WTC11 (cell line): ENCODE results near the gene CERS4. TPM values are rescaled to one million over a fixed set of nuclear protein-coding genes. Genes with fewer than 3 reads are reported as not detected.

Experiments used
- ATAC-seq: fragments of 200-7000 bp; cut with Tn5 transposase; 2 replicates; pipeline ENCODE4 v1.10.0; 2021; ENCODE audit warnings: mild to moderate bottlenecking, moderate library complexity
- CTCF ChIA-PET: fragments of 300-600 bp; sonication (Branson Sonifier 250); formaldehyde crosslinking; loops from one replicate; lab custom pipeline; 2021; ENCODE audit warnings: antibody characterized with exemption; lab: Charles Lee
- POLR2A ChIA-PET: fragments of 350-600 bp; sonication (Branson Sonifier 250); formaldehyde crosslinking; loops from one replicate; lab custom pipeline; 2021; ENCODE audit warnings: antibody characterized with exemption; lab: Charles Lee
- DNase-seq: peaks from one replicate; pipeline ENCODE4 v3.0.0; 2021; ENCODE audit warnings: low spot score
- H3K27ac Mint-ChIP-seq: 2 replicates; pipeline ENCODE4 v1.8.0; 2021; ENCODE audit warnings: mixed read lengths
- H3K27me3 Mint-ChIP-seq: 2 replicates; pipeline ENCODE4 v1.8.0; 2021; ENCODE audit warnings: low read depth, mild to moderate bottlenecking, moderate library complexity, mixed read lengths
- H3K36me3 Mint-ChIP-seq: 2 replicates; pipeline ENCODE4 v1.8.0; 2021; ENCODE audit warnings: mixed read lengths
- H3K4me1 Mint-ChIP-seq: 2 replicates; pipeline ENCODE4 v1.8.0; 2022; ENCODE audit warnings: mixed read lengths
- H3K4me3 Mint-ChIP-seq: 2 replicates; pipeline ENCODE4 v1.8.0; 2021; ENCODE audit warnings: mild to moderate bottlenecking, moderate library complexity, mixed read lengths
- H3K9me3 Mint-ChIP-seq: 2 replicates; pipeline ENCODE4 v1.8.0; 2021; ENCODE audit warnings: mixed read lengths
- EMX1 ChIP-seq: fragments of 250-450 bp; sonication (Bioruptor Pico); IDR thresholded peaks from 2 replicates; pipeline ENCODE4 v1.8.0; 2021; ENCODE audit warnings: mild to moderate bottlenecking
- HMGA2 ChIP-seq: fragments of 250-450 bp; sonication (Bioruptor Pico); IDR thresholded peaks from 2 replicates; pipeline ENCODE4 v1.4.0; 2021; ENCODE audit warnings: mild to moderate bottlenecking, moderate library complexity
- JUN ChIP-seq: sonication (generic); formaldehyde crosslinking; IDR thresholded peaks from 2 replicates; pipeline ENCODE4 v1.8.0; 2023; ENCODE audit warnings: mild to moderate bottlenecking, missing genetic modification reagents
- MXD4 ChIP-seq: fragments of 250-450 bp; sonication (Bioruptor Pico); IDR thresholded peaks from 2 replicates; pipeline ENCODE4 v1.8.0; 2021; ENCODE audit warnings: mild to moderate bottlenecking, moderate library complexity, borderline replicate concordance
- NR1H2 ChIP-seq: sonication (generic); formaldehyde crosslinking; IDR thresholded peaks from 2 replicates; pipeline ENCODE4 v1.9.0; 2021; ENCODE audit warnings: mild to moderate bottlenecking, moderate library complexity, missing genetic modification reagents
- RELA ChIP-seq: sonication (generic); formaldehyde crosslinking; IDR thresholded peaks from 2 replicates; pipeline ENCODE4 v1.8.1; 2022; ENCODE audit warnings: missing genetic modification reagents, mild to moderate bottlenecking, borderline replicate concordance
- RORB ChIP-seq: fragments of 250-450 bp; sonication (Bioruptor Pico); IDR thresholded peaks from 2 replicates; pipeline ENCODE4 v1.9.0; 2021; ENCODE audit warnings: mild to moderate bottlenecking
- SMAD4 ChIP-seq: sonication (generic); formaldehyde crosslinking; IDR thresholded peaks from 2 replicates; pipeline ENCODE4 v1.8.0; 2022; ENCODE audit warnings: mild to moderate bottlenecking, missing genetic modification reagents
- SP1 ChIP-seq: sonication (generic); formaldehyde crosslinking; conservative IDR thresholded peaks from 2 replicates; pipeline ENCODE4 v1.8.1; 2022; ENCODE audit warnings: missing genetic modification reagents
- TEAD1 ChIP-seq: sonication (generic); formaldehyde crosslinking; IDR thresholded peaks from 2 replicates; pipeline ENCODE4 v1.8.0; 2022; ENCODE audit warnings: mild to moderate bottlenecking, missing genetic modification reagents
- TP53 ChIP-seq: sonication (generic); formaldehyde crosslinking; IDR thresholded peaks from 2 replicates; pipeline ENCODE4 v1.8.1; 2023; ENCODE audit warnings: mild to moderate bottlenecking, missing genetic modification reagents
- ZNF138 ChIP-seq: sonication (generic); formaldehyde crosslinking; conservative IDR thresholded peaks from 2 replicates; pipeline ENCODE4 v1.8.1; 2022; ENCODE audit warnings: mild to moderate bottlenecking, moderate library complexity, missing genetic modification reagents
- ZNF671 ChIP-seq: fragments of 250-450 bp; sonication (Bioruptor Pico); IDR thresholded peaks from 2 replicates; pipeline ENCODE4 v1.8.0; 2021; ENCODE audit warnings: mild to moderate bottlenecking
- total RNA-seq: library from RNA; stranded (reverse); gene quantifications from 3 replicates; pipeline ENCODE4 v1.2.3, GENCODE V29; 2021
- TF ChIP-seq, protein P1 (sequence below): sonication (generic); formaldehyde crosslinking; conservative IDR thresholded peaks from 2 replicates; pipeline ENCODE4 v1.8.1; 2023; ENCODE audit warnings: mild to moderate bottlenecking, low read depth, missing genetic modification reagents, moderate library complexity
- TF ChIP-seq, protein P2 (sequence below): sonication (generic); formaldehyde crosslinking; IDR thresholded peaks from 2 replicates; pipeline ENCODE4 v1.8.0; 2022; ENCODE audit warnings: mild to moderate bottlenecking, missing genetic modification reagents
- TF ChIP-seq, protein P3 (sequence below): sonication (generic); formaldehyde crosslinking; IDR thresholded peaks from 2 replicates; pipeline ENCODE4 v1.8.1; 2022; ENCODE audit warnings: missing genetic modification reagents, borderline replicate concordance
- TF ChIP-seq, protein P4 (sequence below): fragments of 250-450 bp; sonication (Bioruptor Pico); IDR thresholded peaks from 2 replicates; pipeline ENCODE4 v1.9.0; 2021; ENCODE audit warnings: mild to moderate bottlenecking
- TF ChIP-seq, protein P5 (sequence below): sonication (generic); formaldehyde crosslinking; IDR thresholded peaks from 2 replicates; pipeline ENCODE4 v1.8.1; 2023; ENCODE audit warnings: mild to moderate bottlenecking, missing genetic modification reagents

Gene CERS4
- total RNA-seq, 1 experiment from 2014 or later: 116 TPM

DNA sequence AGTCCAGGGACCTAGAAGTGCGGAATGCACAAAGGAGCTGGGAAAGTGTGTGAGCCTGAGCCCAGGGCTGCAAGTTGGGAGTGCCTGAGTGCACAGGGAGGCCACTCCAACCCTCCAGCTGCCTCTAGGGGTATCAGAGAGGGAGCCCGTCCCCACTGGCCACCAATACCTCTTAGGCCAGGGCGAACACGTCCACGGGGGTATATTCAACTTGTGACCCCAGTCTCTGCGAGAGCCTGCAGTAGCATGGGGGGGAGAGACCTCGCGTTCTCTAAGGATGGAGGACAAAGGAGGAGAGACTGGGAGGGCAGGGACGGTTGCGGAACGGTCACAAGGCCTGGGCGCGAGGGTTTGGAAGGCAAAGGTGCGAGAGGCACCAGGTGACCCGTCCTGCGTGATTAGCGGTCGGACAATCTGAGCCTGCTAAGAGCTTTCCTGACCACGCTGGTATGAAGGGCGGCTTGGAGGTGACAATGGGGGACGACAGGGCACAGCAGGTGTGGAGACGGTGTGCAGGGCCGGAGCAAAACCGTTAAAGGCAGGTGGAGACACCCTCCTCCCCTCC, 98.3 kb downstream of the CERS4 start:
- ChIA-PET POLR2A (interaction anchor here (0.7 kb wide), 1 partner anchor 14 kb away, joined by 3 read pairs; the partner anchor contains the start of gene RPS28), CTCF (interaction anchor here (0.8 to 1.3 kb wide), 4 partner anchors 9 to 272 kb away, joined by 3 to 4 read pairs (median 3); no protein-coding TSS in a partner anchor)
- peaks cover 33% of the 10 kb centered on the region for H3K4me1 Mint-ChIP-seq
- no peaks in the 10 kb centered on the region for H3K9me3 Mint-ChIP-seq
- no peak for TF ChIP-seq EMX1 (CRISPR knock-in tag)
- TF ChIP-seq TEAD1: no peak
- no peak for TF ChIP-seq TP53
- no peak for TF ChIP-seq ZNF138 (CRISPR knock-in tag)
- no peak for TF ChIP-seq SP1 (CRISPR knock-in tag)
- TF ChIP-seq, protein P1, sequence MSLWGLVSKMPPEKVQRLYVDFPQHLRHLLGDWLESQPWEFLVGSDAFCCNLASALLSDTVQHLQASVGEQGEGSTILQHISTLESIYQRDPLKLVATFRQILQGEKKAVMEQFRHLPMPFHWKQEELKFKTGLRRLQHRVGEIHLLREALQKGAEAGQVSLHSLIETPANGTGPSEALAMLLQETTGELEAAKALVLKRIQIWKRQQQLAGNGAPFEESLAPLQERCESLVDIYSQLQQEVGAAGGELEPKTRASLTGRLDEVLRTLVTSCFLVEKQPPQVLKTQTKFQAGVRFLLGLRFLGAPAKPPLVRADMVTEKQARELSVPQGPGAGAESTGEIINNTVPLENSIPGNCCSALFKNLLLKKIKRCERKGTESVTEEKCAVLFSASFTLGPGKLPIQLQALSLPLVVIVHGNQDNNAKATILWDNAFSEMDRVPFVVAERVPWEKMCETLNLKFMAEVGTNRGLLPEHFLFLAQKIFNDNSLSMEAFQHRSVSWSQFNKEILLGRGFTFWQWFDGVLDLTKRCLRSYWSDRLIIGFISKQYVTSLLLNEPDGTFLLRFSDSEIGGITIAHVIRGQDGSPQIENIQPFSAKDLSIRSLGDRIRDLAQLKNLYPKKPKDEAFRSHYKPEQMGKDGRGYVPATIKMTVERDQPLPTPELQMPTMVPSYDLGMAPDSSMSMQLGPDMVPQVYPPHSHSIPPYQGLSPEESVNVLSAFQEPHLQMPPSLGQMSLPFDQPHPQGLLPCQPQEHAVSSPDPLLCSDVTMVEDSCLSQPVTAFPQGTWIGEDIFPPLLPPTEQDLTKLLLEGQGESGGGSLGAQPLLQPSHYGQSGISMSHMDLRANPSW (CRISPR knock-in tag): no peak
- no peak for TF ChIP-seq MXD4 (CRISPR knock-in tag)
- TF ChIP-seq RORB (CRISPR knock-in tag): 0 out of 2 replicates have a peak, but pooled peaks have one; percentile 35
- TF ChIP-seq ZNF671 (CRISPR knock-in tag): no peak
- TF ChIP-seq, protein P2, sequence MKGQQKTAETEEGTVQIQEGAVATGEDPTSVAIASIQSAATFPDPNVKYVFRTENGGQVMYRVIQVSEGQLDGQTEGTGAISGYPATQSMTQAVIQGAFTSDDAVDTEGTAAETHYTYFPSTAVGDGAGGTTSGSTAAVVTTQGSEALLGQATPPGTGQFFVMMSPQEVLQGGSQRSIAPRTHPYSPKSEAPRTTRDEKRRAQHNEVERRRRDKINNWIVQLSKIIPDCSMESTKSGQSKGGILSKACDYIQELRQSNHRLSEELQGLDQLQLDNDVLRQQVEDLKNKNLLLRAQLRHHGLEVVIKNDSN: no peak
- TF ChIP-seq NR1H2 (CRISPR knock-in tag): no peak
- TF ChIP-seq, protein P3, sequence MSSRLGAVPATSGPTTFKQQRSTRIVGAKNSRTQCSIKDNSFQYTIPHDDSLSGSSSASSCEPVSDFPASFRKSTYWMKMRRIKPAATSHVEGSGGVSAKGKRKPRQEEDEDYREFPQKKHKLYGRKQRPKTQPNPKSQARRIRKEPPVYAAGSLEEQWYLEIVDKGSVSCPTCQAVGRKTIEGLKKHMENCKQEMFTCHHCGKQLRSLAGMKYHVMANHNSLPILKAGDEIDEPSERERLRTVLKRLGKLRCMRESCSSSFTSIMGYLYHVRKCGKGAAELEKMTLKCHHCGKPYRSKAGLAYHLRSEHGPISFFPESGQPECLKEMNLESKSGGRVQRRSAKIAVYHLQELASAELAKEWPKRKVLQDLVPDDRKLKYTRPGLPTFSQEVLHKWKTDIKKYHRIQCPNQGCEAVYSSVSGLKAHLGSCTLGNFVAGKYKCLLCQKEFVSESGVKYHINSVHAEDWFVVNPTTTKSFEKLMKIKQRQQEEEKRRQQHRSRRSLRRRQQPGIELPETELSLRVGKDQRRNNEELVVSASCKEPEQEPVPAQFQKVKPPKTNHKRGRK (CRISPR knock-in tag): no peak
- TF ChIP-seq SMAD4 (CRISPR knock-in tag): no peak
- no peak for TF ChIP-seq HMGA2 (CRISPR knock-in tag)
- TF ChIP-seq JUN: no peak
- TF ChIP-seq, protein P4, sequence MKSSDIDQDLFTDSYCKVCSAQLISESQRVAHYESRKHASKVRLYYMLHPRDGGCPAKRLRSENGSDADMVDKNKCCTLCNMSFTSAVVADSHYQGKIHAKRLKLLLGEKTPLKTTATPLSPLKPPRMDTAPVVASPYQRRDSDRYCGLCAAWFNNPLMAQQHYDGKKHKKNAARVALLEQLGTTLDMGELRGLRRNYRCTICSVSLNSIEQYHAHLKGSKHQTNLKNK (CRISPR knock-in tag): peak; percentile 3; the same call in 1 of the 2 replicates
- TF ChIP-seq, protein P5, sequence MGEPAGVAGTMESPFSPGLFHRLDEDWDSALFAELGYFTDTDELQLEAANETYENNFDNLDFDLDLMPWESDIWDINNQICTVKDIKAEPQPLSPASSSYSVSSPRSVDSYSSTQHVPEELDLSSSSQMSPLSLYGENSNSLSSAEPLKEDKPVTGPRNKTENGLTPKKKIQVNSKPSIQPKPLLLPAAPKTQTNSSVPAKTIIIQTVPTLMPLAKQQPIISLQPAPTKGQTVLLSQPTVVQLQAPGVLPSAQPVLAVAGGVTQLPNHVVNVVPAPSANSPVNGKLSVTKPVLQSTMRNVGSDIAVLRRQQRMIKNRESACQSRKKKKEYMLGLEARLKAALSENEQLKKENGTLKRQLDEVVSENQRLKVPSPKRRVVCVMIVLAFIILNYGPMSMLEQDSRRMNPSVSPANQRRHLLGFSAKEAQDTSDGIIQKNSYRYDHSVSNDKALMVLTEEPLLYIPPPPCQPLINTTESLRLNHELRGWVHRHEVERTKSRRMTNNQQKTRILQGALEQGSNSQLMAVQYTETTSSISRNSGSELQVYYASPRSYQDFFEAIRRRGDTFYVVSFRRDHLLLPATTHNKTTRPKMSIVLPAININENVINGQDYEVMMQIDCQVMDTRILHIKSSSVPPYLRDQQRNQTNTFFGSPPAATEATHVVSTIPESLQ (CRISPR knock-in tag): no peak
- TF ChIP-seq RELA (CRISPR knock-in tag): no peak
- peak overlapping the region; percentile 86 for H3K4me3 Mint-ChIP-seq
- peak; percentile 21 for DNase-seq
- ATAC-seq: peak; percentile 20
- H3K27ac Mint-ChIP-seq: peak overlapping the region; percentile 91
- no peaks in the 10 kb centered on the region for H3K27me3 Mint-ChIP-seq
- H3K36me3 Mint-ChIP-seq: peaks cover 18% of the 10 kb centered on the region
